B cell (primary cell): ENCODE data around the gene CCNA2. TPM values are rescaled to one million over a fixed set of nuclear protein-coding genes. Genes with fewer than 3 reads are reported as not detected.

Source experiments
- ATAC-seq: fragments of 200-7000 bp; cut with Tn5 transposase; one replicate; pipeline ENCODE4 v1.10.0; 2021; ENCODE audit warnings: low read depth, mild to moderate bottlenecking, moderate number of reproducible peaks, moderate library complexity
- CTCF ChIA-PET: fragments of 350-600 bp; sonication (Branson Sonifier 250); formaldehyde crosslinking; loops from one replicate; lab custom pipeline; 2021; ENCODE audit warnings: antibody characterized with exemption, inconsistent platforms; lab: Charles Lee
- POLR2A ChIA-PET: fragments of 350-600 bp; sonication (Branson Sonifier 250); formaldehyde crosslinking; loops from one replicate; lab custom pipeline; 2021; ENCODE audit warnings: antibody characterized with exemption; lab: Charles Lee
- DNase-seq: peaks from one replicate; pipeline ENCODE4 v3.0.0; 2013
- H2AFZ ChIP-seq: 2 replicates; pipeline ENCODE4 v1.6.1; 2012; ENCODE audit warnings: mild to moderate bottlenecking, low read depth, low read length; ENCODE audit not compliant: insufficient read depth, poor library complexity, severe bottlenecking
- H3K27ac ChIP-seq, 2 donors: 1 replicate in 1 of 2; 2 replicates in 1 of 2; pipeline ENCODE4 v1.5.1; 2012 to 2013; ENCODE audit warnings: low read length in 2 of 2, mild to moderate bottlenecking in 2 of 2, moderate library complexity in 1 of 2
- H3K27me3 ChIP-seq, 4 experiments: fragments of 200-600 bp in 1 of 4; sonication (generic) in 1 of 4; replicated peaks in 1 of 4; 1 replicate in 2 of 4; 2 replicates in 2 of 4; pipeline versions ENCODE4 v1.6.1 to v1.7.0; 2013 to 2016; ENCODE audit warnings: low read length in 3 of 4, mild to moderate bottlenecking in 2 of 4, mixed read lengths in 1 of 4, moderate library complexity in 1 of 4; ENCODE audit not compliant: insufficient read depth in 4 of 4, control insufficient read depth in 3 of 4; ENCODE audit errors: control extremely low read depth in 1 of 4
- H3K36me3 ChIP-seq, 2 experiments: replicated peaks in 1 of 2; 1 replicate in 1 of 2; 2 replicates in 1 of 2; pipeline versions ENCODE4 v1.6.1 to v1.7.1; 2013; ENCODE audit warnings: low read length in 1 of 2; ENCODE audit not compliant: insufficient read depth in 2 of 2, control insufficient read depth in 1 of 2; ENCODE audit errors: control extremely low read depth in 1 of 2, extremely low read depth in 1 of 2
- H3K4me1 ChIP-seq, 2 donors: fragments of 200-600 bp in 1 of 2; sonication (generic) in 1 of 2; 1 replicate in 1 of 2; 2 replicates in 1 of 2; pipeline versions ENCODE4 v1.5.1 to v1.6.1; 2013 to 2017; ENCODE audit warnings: low read length in 2 of 2; ENCODE audit not compliant: control insufficient read depth in 2 of 2, insufficient read depth in 2 of 2
- H3K4me2 ChIP-seq: replicated peaks from 2 replicates; pipeline ENCODE3; 2012; ENCODE audit warnings: mild to moderate bottlenecking, low read depth, low read length; ENCODE audit not compliant: poor library complexity, severe bottlenecking
- H3K4me3 ChIP-seq, 5 experiments: fragments of 200-600 bp in 1 of 5; sonication (generic) in 1 of 5; 1 replicate in 3 of 5; 2 replicates in 2 of 5; pipeline versions ENCODE4 v1.5.1 to v1.7.0; 2011 to 2016; ENCODE audit warnings: low read length in 4 of 5, mild to moderate bottlenecking in 4 of 5, low read depth in 2 of 5, control low read depth in 1 of 5, moderate library complexity in 1 of 5; ENCODE audit not compliant: insufficient read depth in 1 of 5; ENCODE audit errors: control extremely low read depth in 1 of 5, extremely low read depth in 1 of 5
- H3K79me2 ChIP-seq: fragments of 200-600 bp; sonication (generic); one replicate; pipeline ENCODE4 v1.6.0; 2016; ENCODE audit warnings: low read length; ENCODE audit not compliant: control insufficient read depth, insufficient read depth
- H3K9ac ChIP-seq: fragments of 200-600 bp; sonication (generic); 2 replicates; pipeline ENCODE4 v1.6.1; 2017; ENCODE audit warnings: mild to moderate bottlenecking, low read length, moderate library complexity
- H3K9me3 ChIP-seq, 3 donors: one replicate each; pipeline versions ENCODE4 v1.6.1 to v1.7.1; 2013; ENCODE audit warnings: low read length in 2 of 3; ENCODE audit not compliant: control insufficient read depth in 2 of 3, insufficient read depth in 1 of 3; ENCODE audit errors: control extremely low read depth in 1 of 3
- H4K20me1 ChIP-seq: 2 replicates; pipeline ENCODE4 v1.6.0; 2012; ENCODE audit warnings: mild to moderate bottlenecking, low read length; ENCODE audit not compliant: insufficient read depth, control insufficient read depth, poor library complexity, severe bottlenecking
- H3K27ac Mint-ChIP-seq: one replicate; pipeline ENCODE4 v1.8.0; 2021; ENCODE audit warnings: mixed read lengths
- H3K27me3 Mint-ChIP-seq: one replicate; pipeline ENCODE4 v1.8.0; 2021; ENCODE audit warnings: mixed read lengths
- H3K4me1 Mint-ChIP-seq: one replicate; pipeline ENCODE4 v1.8.0; 2021; ENCODE audit warnings: mixed read lengths
- H3K4me3 Mint-ChIP-seq: one replicate; pipeline ENCODE4 v1.8.0; 2021; ENCODE audit warnings: mixed read lengths
- H3K9me3 Mint-ChIP-seq: one replicate; pipeline ENCODE4 v1.8.0; 2022; ENCODE audit warnings: mixed read lengths; ENCODE audit not compliant: insufficient read depth
- CTCF ChIP-seq: fragments of 200-600 bp; IDR thresholded peaks from one replicate; pipeline ENCODE4 v1.8.0; 2022; ENCODE audit warnings: antibody characterized with exemption, mild to moderate bottlenecking
- EZH2 ChIP-seq: IDR thresholded peaks from 2 replicates; pipeline ENCODE4 v1.6.1; 2012; ENCODE audit warnings: borderline replicate concordance, low read depth, mild to moderate bottlenecking, moderate library complexity, low read length; ENCODE audit not compliant: insufficient read depth, poor library complexity, severe bottlenecking
- WGBS: methylation state at CpG from one replicate; pipeline ENCODE4 v1.1.5; 2013; ENCODE audit warnings: missing lambda C conversion rate; ENCODE audit not compliant: insufficient coverage; 5-methylcytosine and 5-hydroxymethylcytosine counted together
- intact Hi-C: fragments of 100-400 bp; cut with micrococcal nuclease; formaldehyde crosslinking; loops from one replicate; pipeline ENCODE4 v1.10.0; 2022
- polyA plus RNA-seq: library from polyadenylated mRNA; depleted of rRNA; stranded (reverse); fragments of >200 nt; gene quantifications from 2 replicates; pipeline ENCODE4 v1.2.3, GENCODE V29; 2012
- total RNA-seq, 2 donors: library from RNA; stranded (reverse); fragments of 120-200 nt in 1 of 2; gene quantifications; 1 replicate in 1 of 2; 2 replicates in 1 of 2; pipeline versions ENCODE4 v1.2.3 to v1.2.4, GENCODE V29; 2013 to 2022

The CCNA2 gene
- total and polyA plus RNA-seq, 2 donors (not counting 1 experiment from before 2014, with no cell fraction given): 0.84 to 0.94 TPM

GRCh38 chr4:121799208-121799823 is 24.4 kb downstream of the CCNA2 start:
- Histone ChIP-seq H3K9ac (no peak overlapping the region), H2AFZ (peak overlapping the region; percentile 96), H3K36me3 (peaks cover 1 to 13% of the 10 kb centered on the region in 2 experiments), H3K79me2 (peaks cover 8% of the 10 kb centered on the region), H3K4me1 (peaks cover 8 to 15% of the 10 kb centered on the region in 2 donors), H4K20me1 (no peaks in the 10 kb centered on the region), H3K9me3 (no peaks in the 10 kb centered on the region), H3K4me3 (no peak overlapping the region), H3K27ac (no peak overlapping the region), H3K27me3 (no peaks in the 10 kb centered on the region), H3K4me2 (no peak overlapping the region)
- ChIA-PET POLR2A (no interaction called here), CTCF (no interaction called here)
- WGBS: no CpG with 5 or more reads among the region's 2 CpGs
- Mint-ChIP-seq H3K4me3 (peak overlapping the region; percentile 96), H3K9me3 (no peaks in the 10 kb centered on the region), H3K27ac (peak overlapping the region; percentile 98), H3K4me1 (peaks cover 35% of the 10 kb centered on the region), H3K27me3 (no peaks in the 10 kb centered on the region)
- intact Hi-C loops: no loop called here
- TF ChIP-seq EZH2: no peak
- TF ChIP-seq CTCF: no peak
- ATAC-seq: no peak
- no peak for DNase-seq

- H3K4me3 ChIP-seq: no peak overlapping the region
- peaks cover 0 to 5% (median 2%) of the 10 kb centered on the region in 4 experiments for H3K27me3 ChIP-seq
- no peaks in the 10 kb centered on the region for H3K9me3 ChIP-seq
- peaks cover 4 to 8% of the 10 kb centered on the region in 2 donors for H3K4me1 ChIP-seq
- H4K20me1 ChIP-seq: no peaks in the 10 kb centered on the region
- Mint-ChIP-seq H3K4me1 (peaks cover 21% of the 10 kb centered on the region), H3K4me3 (no peak overlapping the region), H3K27me3 (peaks cover 3% of the 10 kb centered on the region), H3K27ac (no peak overlapping the region), H3K9me3 (no peaks in the 10 kb centered on the region)
- peaks cover 2% of the 10 kb centered on the region for H3K79me2 ChIP-seq
- H2AFZ ChIP-seq: no peak overlapping the region
- DNase-seq: no peak
- CTCF ChIA-PET: interaction anchor here (0.7 kb wide), 1 partner anchor 379 kb away, joined by 4 read pairs; no protein-coding TSS in a partner anchor
- no peak for ATAC-seq
- POLR2A ChIA-PET: interaction anchor here (0.5 kb wide), 1 partner anchor 9 kb away, joined by 3 read pairs; no protein-coding TSS in a partner anchor
- no peak overlapping the region for H3K27ac ChIP-seq
- H3K9ac ChIP-seq: no peak overlapping the region
- H3K36me3 ChIP-seq: no peaks in the 10 kb centered on the region
- intact Hi-C loops: no loop called here
- H3K4me2 ChIP-seq: no peak overlapping the region
- TF ChIP-seq EZH2 (no peak), CTCF (no peak)
Observed at GRCh38 chr4:121796283-121796682, 27.4 kb downstream of the CCNA2 start.
